ENCODE measurements around the gene CDC42EP2. TPM values are rescaled to one million over a fixed set of nuclear protein-coding genes. Genes with fewer than 3 reads are reported as not detected.

Gene CDC42EP2
- polyA plus RNA-seq, 4 donors, result 10.4 to 39.4 (median 25.7) TPM

DNA sequence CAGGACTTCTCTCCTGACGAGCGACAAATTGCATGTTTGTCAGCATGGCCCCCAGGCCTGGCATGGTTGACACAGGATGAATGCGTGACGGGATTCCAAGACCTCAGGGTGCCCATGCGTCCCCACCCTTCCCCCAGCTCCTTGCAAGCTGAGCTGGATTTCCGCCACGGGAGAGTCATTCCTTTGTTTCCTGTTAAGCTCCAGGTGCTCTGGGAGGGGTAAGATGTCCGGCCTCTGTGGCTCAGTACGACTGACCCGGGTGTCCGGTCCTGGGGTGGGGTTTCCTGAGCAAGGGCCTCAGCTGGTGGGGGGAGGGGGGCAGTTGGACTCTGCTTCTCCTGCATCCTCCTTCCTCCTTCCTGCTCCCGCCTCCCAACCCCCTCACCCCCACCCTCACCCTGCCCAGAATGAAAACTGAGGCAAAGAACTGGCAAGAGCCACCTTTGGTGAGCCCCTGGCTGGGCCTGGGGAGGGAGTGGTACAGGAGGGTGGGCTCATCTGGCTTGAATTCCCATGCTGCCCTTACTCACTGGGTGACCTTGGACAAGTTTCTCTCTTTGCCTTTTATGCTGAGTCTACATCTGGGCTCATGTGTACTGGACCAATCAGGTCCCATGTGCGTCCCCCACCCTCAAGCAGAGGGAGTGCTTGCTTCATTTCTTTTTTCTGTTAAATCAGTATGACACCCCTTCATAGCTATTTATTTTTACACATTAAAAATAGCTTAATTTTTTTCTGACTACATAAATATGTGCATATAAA lies 2.5 kb downstream of the CDC42EP2 start:
- whole genome bisulfite sequencing, 3 donors, result 8 to 31% (median 27%) methylated on average over 12 to 13 of the region's 13 CpGs
- peak overlapping the region in 2 of 3 donors; percentile 91 to 94 for H3K27ac ChIP-seq (ENCODE audit: low read depth in 1 of 3, low read length in 2 of 3)
- peaks cover 3 to 34% (median 4%) of the 10 kb centered on the region in 3 donors for H3K36me3 ChIP-seq (ENCODE audit: control insufficient read depth in 3 of 3, insufficient read depth in 2 of 3, low read depth in 1 of 3, low read length in 3 of 3)
- H3K4me3 ChIP-seq (ENCODE audit: low read depth in 1 of 3, low read length in 3 of 3), result peak overlapping the region in 2 of 3 donors; percentile 97
- H3K4me1 ChIP-seq (ENCODE audit: control insufficient read depth in 3 of 3, insufficient read depth in 2 of 3, low read depth in 1 of 3, low read length in 2 of 3), result peaks cover 0 to 30% (median 0%) of the 10 kb centered on the region in 3 donors
- FAIRE-seq (no peak), DNase-seq (peak; percentile 67 to 82)
- H3K9me3 ChIP-seq (ENCODE audit: control insufficient read depth in 2 of 2, insufficient read depth in 1 of 2, low read depth in 1 of 2, low read length in 1 of 2), result no peaks in the 10 kb centered on the region
- H3K27me3 ChIP-seq (ENCODE audit: control insufficient read depth in 3 of 3, insufficient read depth in 3 of 3, low read length in 3 of 3), result no peaks in the 10 kb centered on the region

DNA sequence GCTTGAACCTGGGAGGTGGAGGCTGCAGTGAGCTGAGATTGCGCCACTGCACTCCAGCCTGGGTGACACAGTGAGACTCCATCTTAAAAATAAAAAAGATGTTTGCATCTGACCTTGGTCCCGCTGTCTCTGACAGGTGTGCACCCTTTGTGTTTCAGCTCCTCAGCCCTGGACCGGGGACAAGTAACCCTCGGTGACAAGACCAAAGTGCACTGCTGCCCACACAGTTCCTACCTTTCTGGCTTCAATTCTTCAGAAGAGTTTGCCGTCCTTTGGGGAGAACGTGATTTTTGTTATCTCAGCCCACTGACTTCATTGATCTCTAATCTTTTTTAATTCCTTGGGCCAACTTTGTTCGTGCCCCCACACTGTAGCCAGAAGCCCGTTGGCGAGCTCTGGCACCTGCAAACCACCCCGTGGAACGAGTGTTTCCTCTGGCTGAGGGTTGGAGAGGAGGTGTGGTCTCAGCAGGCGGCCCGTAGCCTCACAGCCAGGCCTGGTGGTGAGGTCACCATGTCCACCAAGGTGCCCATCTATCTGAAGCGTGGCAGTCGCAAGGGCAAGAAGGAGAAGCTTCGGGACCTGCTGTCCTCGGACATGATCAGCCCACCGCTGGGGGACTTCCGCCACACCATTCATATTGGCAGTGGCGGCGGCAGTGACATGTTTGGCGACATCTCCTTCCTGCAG lies 5.9 kb downstream of the CDC42EP2 start:
- no peak for FAIRE-seq
- Histone ChIP-seq H3K27ac (ENCODE audit: low read depth in 1 of 3, low read length in 2 of 3) (no peak overlapping the region), H3K36me3 (ENCODE audit: control insufficient read depth in 3 of 3, insufficient read depth in 2 of 3, low read depth in 1 of 3, low read length in 3 of 3) (peaks cover 3 to 49% (median 4%) of the 10 kb centered on the region in 3 donors), H3K4me3 (ENCODE audit: low read depth in 1 of 3, low read length in 3 of 3) (no peak overlapping the region), H3K9me3 (ENCODE audit: control insufficient read depth in 2 of 2, insufficient read depth in 1 of 2, low read depth in 1 of 2, low read length in 1 of 2) (no peaks in the 10 kb centered on the region), H3K4me1 (ENCODE audit: control insufficient read depth in 3 of 3, insufficient read depth in 2 of 3, low read depth in 1 of 3, low read length in 2 of 3) (peaks cover 0 to 22% (median 0%) of the 10 kb centered on the region in 3 donors), H3K27me3 (ENCODE audit: control insufficient read depth in 3 of 3, insufficient read depth in 3 of 3, low read length in 3 of 3) (no peaks in the 10 kb centered on the region)
- DNase-seq, result no peak
- 48 to 68% (median 57%) methylated on average over 22 of the region's 22 CpGs for WGBS, 3 donors

- FAIRE-seq (no peak), DNase-seq (no peak)
- H3K27ac ChIP-seq (ENCODE audit: low read depth in 1 of 3, low read length in 2 of 3), result no peak overlapping the region
- no peaks in the 10 kb centered on the region for H3K27me3 ChIP-seq (ENCODE audit: control insufficient read depth in 3 of 3, insufficient read depth in 3 of 3, low read length in 3 of 3)
- H3K9me3 ChIP-seq (ENCODE audit: control insufficient read depth in 2 of 2, insufficient read depth in 1 of 2, low read depth in 1 of 2, low read length in 1 of 2), result no peaks in the 10 kb centered on the region
- no peak overlapping the region for H3K4me3 ChIP-seq (ENCODE audit: low read depth in 1 of 3, low read length in 3 of 3)
- H3K4me1 ChIP-seq (ENCODE audit: control insufficient read depth in 3 of 3, insufficient read depth in 2 of 3, low read depth in 1 of 3, low read length in 2 of 3), result peaks cover 0 to 18% (median 0%) of the 10 kb centered on the region in 3 donors
- peaks cover 3 to 49% (median 4%) of the 10 kb centered on the region in 3 donors for H3K36me3 ChIP-seq (ENCODE audit: control insufficient read depth in 3 of 3, insufficient read depth in 2 of 3, low read depth in 1 of 3, low read length in 3 of 3)
- 85 to 91% (median 88%) methylated on average over 14 to 15 of the region's 15 CpGs for WGBS, 3 donors
These were observed 6.4 kb downstream of the CDC42EP2 start for GRCh38 chr11:65321076-65321475.

DNA sequence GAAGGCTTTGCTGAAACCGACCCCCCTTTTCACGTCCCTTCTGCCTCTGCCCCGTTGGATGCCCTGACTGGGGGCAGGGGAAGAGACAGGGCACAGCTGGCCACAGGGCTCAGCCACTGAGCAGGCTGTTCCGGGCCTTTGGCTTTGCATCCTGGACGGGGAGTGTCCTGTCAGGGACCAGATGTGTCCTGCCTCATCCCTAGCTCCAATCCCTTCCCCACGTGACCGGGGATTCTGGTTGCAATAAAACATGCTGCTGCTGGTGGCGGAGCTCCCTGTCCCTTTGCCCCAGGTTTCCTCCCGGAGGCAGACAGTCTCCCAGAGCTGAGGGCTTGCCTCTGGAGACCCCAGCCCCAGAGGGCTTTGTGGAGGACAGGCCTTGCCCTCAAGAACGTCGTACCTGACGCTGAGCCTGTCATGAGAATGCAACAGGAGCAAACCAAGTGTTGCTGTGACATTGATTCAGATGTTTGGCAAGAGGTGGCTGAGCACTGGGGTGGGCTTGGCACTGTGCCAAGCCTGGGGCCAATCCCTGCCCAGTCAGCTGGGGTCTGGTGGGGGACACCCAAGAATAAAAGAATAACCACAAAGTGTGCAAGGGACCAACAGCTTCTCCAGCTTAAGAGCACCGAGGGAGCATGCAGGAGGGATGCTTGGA lies 7.3 kb downstream of the CDC42EP2 start:
- Histone ChIP-seq H3K9me3 (ENCODE audit: control insufficient read depth in 2 of 2, insufficient read depth in 1 of 2, low read depth in 1 of 2, low read length in 1 of 2) (no peaks in the 10 kb centered on the region), H3K27me3 (ENCODE audit: control insufficient read depth in 3 of 3, insufficient read depth in 3 of 3, low read length in 3 of 3) (no peaks in the 10 kb centered on the region), H3K36me3 (ENCODE audit: control insufficient read depth in 3 of 3, insufficient read depth in 2 of 3, low read depth in 1 of 3, low read length in 3 of 3) (peaks cover 3 to 42% (median 4%) of the 10 kb centered on the region in 3 donors), H3K27ac (ENCODE audit: low read depth in 1 of 3, low read length in 2 of 3) (no peak overlapping the region), H3K4me1 (ENCODE audit: control insufficient read depth in 3 of 3, insufficient read depth in 2 of 3, low read depth in 1 of 3, low read length in 2 of 3) (peaks cover 0 to 14% (median 0%) of the 10 kb centered on the region in 3 donors), H3K4me3 (ENCODE audit: low read depth in 1 of 3, low read length in 3 of 3) (no peak overlapping the region)
- WGBS, 3 donors, result 54 to 72% (median 68%) methylated on average over 13 of the region's 13 CpGs
- DNase-seq (no peak), FAIRE-seq (no peak)

- Histone ChIP-seq H3K27me3 (ENCODE audit: control insufficient read depth in 3 of 3, insufficient read depth in 3 of 3, low read length in 3 of 3) (no peaks in the 10 kb centered on the region), H3K36me3 (ENCODE audit: control insufficient read depth in 3 of 3, insufficient read depth in 2 of 3, low read depth in 1 of 3, low read length in 3 of 3) (peaks cover 3 to 41% (median 4%) of the 10 kb centered on the region in 3 donors), H3K27ac (ENCODE audit: low read depth in 1 of 3, low read length in 2 of 3) (no peak overlapping the region), H3K4me1 (ENCODE audit: control insufficient read depth in 3 of 3, insufficient read depth in 2 of 3, low read depth in 1 of 3, low read length in 2 of 3) (peaks cover 0 to 16% (median 4%) of the 10 kb centered on the region in 3 donors), H3K9me3 (ENCODE audit: control insufficient read depth in 2 of 2, insufficient read depth in 1 of 2, low read depth in 1 of 2, low read length in 1 of 2) (no peaks in the 10 kb centered on the region), H3K4me3 (ENCODE audit: low read depth in 1 of 3, low read length in 3 of 3) (no peak overlapping the region)
- FAIRE-seq (no peak), DNase-seq (no peak)
- 64 to 70% (median 65%) methylated on average over 12 of the region's 12 CpGs for WGBS, 3 donors
These were observed 9.1 kb downstream of the CDC42EP2 start for GRCh38 chr11:65323813-65324212.

GRCh38 chr11:65325435-65325834 lies 10.8 kb downstream of the CDC42EP2 start:
- H3K9me3 ChIP-seq (ENCODE audit: control insufficient read depth in 2 of 2, insufficient read depth in 1 of 2, low read depth in 1 of 2, low read length in 1 of 2), result no peaks in the 10 kb centered on the region
- FAIRE-seq, result no peak
- peaks cover 3 to 32% (median 4%) of the 10 kb centered on the region in 3 donors for H3K36me3 ChIP-seq (ENCODE audit: control insufficient read depth in 3 of 3, insufficient read depth in 2 of 3, low read depth in 1 of 3, low read length in 3 of 3)
- H3K27me3 ChIP-seq (ENCODE audit: control insufficient read depth in 3 of 3, insufficient read depth in 3 of 3, low read length in 3 of 3), result no peaks in the 10 kb centered on the region
- no peak overlapping the region for H3K4me3 ChIP-seq (ENCODE audit: low read depth in 1 of 3, low read length in 3 of 3)
- WGBS, 3 donors, result 78 to 90% (median 84%) methylated on average over 4 of the region's 4 CpGs
- no peak for DNase-seq
- H3K27ac ChIP-seq (ENCODE audit: low read depth in 1 of 3, low read length in 2 of 3), result no peak overlapping the region
- H3K4me1 ChIP-seq (ENCODE audit: control insufficient read depth in 3 of 3, insufficient read depth in 2 of 3, low read depth in 1 of 3, low read length in 2 of 3), result peaks cover 0 to 23% (median 4%) of the 10 kb centered on the region in 3 donors

DNA sequence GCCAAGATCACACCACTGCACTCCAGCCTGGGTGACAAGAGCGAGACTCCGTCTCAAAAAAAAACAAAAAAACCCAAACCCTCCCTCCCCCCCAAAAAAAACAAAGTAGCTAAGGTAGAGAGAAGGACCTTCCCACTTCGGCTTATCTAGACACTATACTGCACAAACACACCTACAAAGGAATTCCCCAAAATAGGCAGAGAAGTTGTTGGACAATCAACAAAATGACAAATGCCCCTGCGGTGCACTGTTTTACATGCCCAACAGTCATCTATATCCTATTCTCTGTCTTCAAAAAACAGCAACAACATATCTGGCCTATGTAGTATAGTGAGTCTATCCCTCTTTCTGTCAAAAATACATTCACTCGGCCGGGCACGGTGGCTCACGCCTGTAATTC lies 12.4 kb downstream of the CDC42EP2 start:
- DNase-seq (no peak), FAIRE-seq (no peak)
- Histone ChIP-seq H3K36me3 (ENCODE audit: control insufficient read depth in 3 of 3, insufficient read depth in 2 of 3, low read depth in 1 of 3, low read length in 3 of 3) (peaks cover 0 to 17% (median 0%) of the 10 kb centered on the region in 3 donors), H3K4me1 (ENCODE audit: control insufficient read depth in 3 of 3, insufficient read depth in 2 of 3, low read depth in 1 of 3, low read length in 2 of 3) (peaks cover 0 to 23% (median 4%) of the 10 kb centered on the region in 3 donors), H3K9me3 (ENCODE audit: control insufficient read depth in 2 of 2, insufficient read depth in 1 of 2, low read depth in 1 of 2, low read length in 1 of 2) (no peaks in the 10 kb centered on the region), H3K27ac (ENCODE audit: low read depth in 1 of 3, low read length in 2 of 3) (no peak overlapping the region), H3K4me3 (ENCODE audit: low read depth in 1 of 3, low read length in 3 of 3) (no peak overlapping the region), H3K27me3 (ENCODE audit: control insufficient read depth in 3 of 3, insufficient read depth in 3 of 3, low read length in 3 of 3) (no peaks in the 10 kb centered on the region)
- WGBS, 3 donors, result 48 to 81% (median 68%) methylated on average over 8 of the region's 8 CpGs

GRCh38 chr11:65329478-65329877 lies 14.8 kb downstream of the CDC42EP2 start:
- Histone ChIP-seq H3K4me1 (ENCODE audit: control insufficient read depth in 3 of 3, insufficient read depth in 2 of 3, low read depth in 1 of 3, low read length in 2 of 3) (peaks cover under 1 to 23% (median 4%) of the 10 kb centered on the region in 3 donors), H3K4me3 (ENCODE audit: low read depth in 1 of 3, low read length in 3 of 3) (no peak overlapping the region), H3K9me3 (ENCODE audit: control insufficient read depth in 2 of 2, insufficient read depth in 1 of 2, low read depth in 1 of 2, low read length in 1 of 2) (no peaks in the 10 kb centered on the region), H3K27me3 (ENCODE audit: control insufficient read depth in 3 of 3, insufficient read depth in 3 of 3, low read length in 3 of 3) (no peaks in the 10 kb centered on the region), H3K27ac (ENCODE audit: low read depth in 1 of 3, low read length in 2 of 3) (no peak overlapping the region), H3K36me3 (ENCODE audit: control insufficient read depth in 3 of 3, insufficient read depth in 2 of 3, low read depth in 1 of 3, low read length in 3 of 3) (no peaks in the 10 kb centered on the region)
- 49 to 51% (median 50%) methylated on average over 2 of the region's 2 CpGs for WGBS, 3 donors
- FAIRE-seq, result no peak
- DNase-seq, result no peak
